Stimulated activated CD4-positive, alpha-beta T cell treated with anti-CD3 and anti-CD28 coated beads, Interleukin-12 subunit alpha, Interleukin-12 subunit beta, amount 100 ng/mL, for 24 hours (primary cell): ENCODE results near the gene DNAH17.
A peak's percentile ranks its signal among the peaks of the same experiment; 100 is the strongest.
"Not testable (repeated sequence)": the region's sequence is repeated elsewhere in the genome, so short reads cannot be mapped to it uniquely, and the experiment has no call there.

Experiments
- DNase-seq, 2 experiments: peaks; one replicate each; pipeline ENCODE4 v3.0.0-alpha.2; 2020; ENCODE audit warnings: low read depth in 2 of 2

DNAH17 gene

GRCh38 chr17:78523934-78524655 is 53.1 kb downstream of the DNAH17 start:
- DNase-seq = no peak

- no peak for DNase-seq
These were observed 55.0 kb downstream of the DNAH17 start for GRCh38 chr17:78522031-78522809.

GRCh38 chr17:78517421-78517820 is 59.8 kb downstream of the DNAH17 start:
- no peak for DNase-seq

- DNase-seq = no peak
These were observed 61.7 kb downstream of the DNAH17 start for GRCh38 chr17:78515480-78515879.

GRCh38 chr17:78514521-78514920 is 62.7 kb downstream of the DNAH17 start:
- no peak for DNase-seq

GRCh38 chr17:78512976-78513375 is 64.2 kb downstream of the DNAH17 start:
- DNase-seq = no peak

GRCh38 chr17:78510141-78511075 is 66.8 kb downstream of the DNAH17 start:
- DNase-seq = no peak

GRCh38 chr17:78507526-78507925 is 69.7 kb downstream of the DNAH17 start:
- no peak for DNase-seq

GRCh38 chr17:78506454-78507309 is 70.5 kb downstream of the DNAH17 start:
- DNase-seq = no peak

- no peak for DNase-seq
These were observed 72.9 kb downstream of the DNAH17 start for GRCh38 chr17:78504156-78504925.

- not testable (repeated sequence) for DNase-seq
These were observed 73.8 kb downstream of the DNAH17 start for GRCh38 chr17:78503388-78503787.

- DNase-seq = no peak
These were observed 74.5 kb downstream of the DNAH17 start for GRCh38 chr17:78502611-78503148.

- DNase-seq = no peak
These were observed 75.8 kb downstream of the DNAH17 start for GRCh38 chr17:78501241-78502036.

- DNase-seq = no peak
These were observed 76.4 kb downstream of the DNAH17 start for GRCh38 chr17:78500806-78501205.

- no peak for DNase-seq
These were observed 77.3 kb downstream of the DNAH17 start for GRCh38 chr17:78499715-78500540.

- DNase-seq = no peak
These were observed 78.3 kb downstream of the DNAH17 start for GRCh38 chr17:78498848-78499247.

GRCh38 chr17:78497115-78497540 is 80.1 kb downstream of the DNAH17 start:
- peak in 1 of 2 experiments; percentile 40 for DNase-seq

GRCh38 chr17:78496311-78496710 is 80.9 kb downstream of the DNAH17 start:
- no peak for DNase-seq
